Measurements from ENCODE around the gene DUOX1. TPM values are rescaled to one million over a fixed set of nuclear protein-coding genes. Genes with fewer than 3 reads are reported as not detected.
A peak's percentile ranks its signal among the peaks of the same experiment; 100 is the strongest.
"Not testable (repeated sequence)": the region's sequence is repeated elsewhere in the genome, so short reads cannot be mapped to it uniquely, and the experiment has no call there.

The DUOX1 gene
- total RNA-seq (2016; rRNA removed; fragmentation: Illumina TruSeq; extraction: Trizol) (not detected in 2 replicates), polyA plus RNA-seq (2011; rRNA removed) (0.03 TPM in 1 of 2 replicates, not detected in the other), polyA minus RNA-seq (2011; rRNA and poly(A)+ RNA removed; ENCODE audit: low replicate concordance) (0.47 TPM in 1 of 2 replicates, not detected in the other), Bru-seq, nascent RNA (not detected), BruChase-seq, experiment 1, labeled RNA remaining after a 6-hour chase (percentile 6 among the genes with signal in this experiment), BruChase-seq, experiment 2, labeled RNA remaining after a 2-hour chase (not detected)
- not detected in 2 replicates for total RNA-seq (2016; cell fraction: cytosol; rRNA removed; fragmentation: Illumina TruSeq; extraction: Trizol; ENCODE audit: low read depth)
- not detected in 2 replicates for total RNA-seq (2016; cell fraction: insoluble cytoplasmic fraction; rRNA removed; fragmentation: Illumina TruSeq; extraction: Trizol)
- not detected in 2 replicates for total RNA-seq (2016; cell fraction: membrane; rRNA removed; fragmentation: Illumina TruSeq; extraction: Trizol)
- total RNA-seq (2016; cell fraction: nucleus; rRNA removed; fragmentation: Illumina TruSeq; extraction: Trizol), result not detected in 2 replicates
- not detected in 2 replicates for polyA plus RNA-seq (2011; cell fraction: cytosol; rRNA removed)
- 0.03 TPM in 1 of 2 replicates, not detected in the other for polyA plus RNA-seq (2011; cell fraction: nucleus; rRNA removed)
- 0.28 and 0.65 TPM in 2 replicates for polyA plus RNA-seq (2012)
- polyA plus RNA-seq (2016; cell fraction: cytosol; fragmentation: Illumina TruSeq; extraction: Trizol; ENCODE audit: low read depth), result not detected in 2 replicates
- polyA plus RNA-seq (2016; cell fraction: insoluble cytoplasmic fraction; fragmentation: Illumina TruSeq; extraction: Trizol; ENCODE audit: low read depth), result 0.13 TPM in 1 of 2 replicates, not detected in the other
- polyA plus RNA-seq (2016; cell fraction: membrane; fragmentation: Illumina TruSeq; extraction: Trizol; ENCODE audit: low read depth), result not detected in 2 replicates
- not detected in 2 replicates for polyA plus RNA-seq (2016; cell fraction: nucleus; fragmentation: Illumina TruSeq; extraction: Trizol; ENCODE audit: insufficient read depth, low read depth)
- polyA minus RNA-seq (2011; cell fraction: cytosol; rRNA and poly(A)+ RNA removed), result not detected in 2 replicates
- polyA minus RNA-seq (2011; cell fraction: nucleus; rRNA and poly(A)+ RNA removed), result not detected in 2 replicates
- long read RNA-seq, experiment 1, result 0 reads
- long read RNA-seq, experiment 2, result 0 reads

GRCh38 chr15:45129651-45130129, at the start of gene DUOX1, which contains the start of gene DUOXA1:
Gene DUOX1 (plus strand): TSS chr15:45129994. CDS start chr15:45131967, 1,973 bp downstream.
Gene DUOXA1 (minus strand): TSS chr15:45129879. CDS start chr15:45123014, 6,865 bp downstream.
- intact Hi-C loops (cut with micrococcal nuclease; ENCODE audit: unreplicated experiment) (no loop called here), in situ Hi-C loops (cut with HindIII; ENCODE audit: extremely low pct_ligation_motif_present, low pct_unique_long_range_greater_than_20kb) (loop anchor here (10.0 kb wide), 2 partner anchors 65 to 165 kb away; no protein-coding TSS in a partner anchor)
- ChIA-PET CTCF (ENCODE audit: low intra/inter-chr PET ratio, low total read pairs) (no interaction called here), POLR2A (no interaction called here)
- Histone ChIP-seq H3K4me1 (ENCODE audit: insufficient read depth, low read length) (peaks cover 25% of the 10 kb centered on the region), H3K36me3 (replicated peaks in 1 of 2; ENCODE audit: control insufficient read depth in 1 of 2, insufficient read depth in 2 of 2, low read length in 2 of 2) (no peaks in the 10 kb centered on the region), H3K27me3 (ENCODE audit: control insufficient read depth in 1 of 2, insufficient read depth in 2 of 2, low read length in 2 of 2) (peaks cover 2 to 18% of the 10 kb centered on the region in 2 experiments; a peak in 4 of 5 replicates), H2AFZ (ENCODE audit: low read length) (no peak within 1 kb of the TSS), H4K20me1 (ENCODE audit: insufficient read depth, low read length) (no peaks in the 10 kb centered on the region), H3K9me3 (ENCODE audit: low read length) (no peaks in the 10 kb centered on the region), H3K9ac (ENCODE audit: insufficient read depth, low read depth, low read length) (no peak within 1 kb of the TSS), H3K79me2 (ENCODE audit: insufficient read depth, low read length) (no peaks in the 10 kb centered on the region), H3K27ac (ENCODE audit: extremely low read length, insufficient read depth, low read length) (no peak within 1 kb of the TSS), H3K4me2 (ENCODE audit: low read depth, low read length) (no peak within 1 kb of the TSS), H3K4me3 (replicated peaks in 1 of 3; ENCODE audit: insufficient read depth in 1 of 3, low read depth in 2 of 3, low read length in 3 of 3) (no peak within 1 kb of the TSS)
- TF ChIP-seq ZNF12 (CRISPR knock-in tag; IDR thresholded peaks at IDR 0.05), result no peak
- no peak for TF ChIP-seq CEBPZ (IDR thresholded peaks at IDR 0.05; ENCODE audit: low read length)
- no peak for TF ChIP-seq HDAC1 (CRISPR knock-in tag; IDR thresholded peaks at IDR 0.05)
- TF ChIP-seq ZNF639 (CRISPR knock-in tag; conservative IDR thresholded peaks at IDR 0.05), result no peak
- TF ChIP-seq TBX2 (CRISPR knock-in tag; IDR thresholded peaks at IDR 0.05; ENCODE audit: borderline replicate concordance), result no peak
- no peak for ATAC-seq
- no peak for DNase-seq (ENCODE audit: low spot score)
- WGBS (ENCODE audit: low lambda C conversion rate), result 78% methylated on average over 37 of the region's 46 CpGs
- BruUV-seq (replicated peaks), result no TSS peak
- no peak for FAIRE-seq

GRCh38 chr15:45080593-45080992, 49.2 kb upstream of the DUOX1 start:
- H4K20me1 ChIP-seq (ENCODE audit: insufficient read depth, low read length); DNase-seq (ENCODE audit: low spot score); BruUV-seq (replicated peaks); H3K4me3 ChIP-seq (replicated peaks in 1 of 3; ENCODE audit: insufficient read depth in 1 of 3, low read depth in 2 of 3, low read length in 3 of 3); in situ Hi-C loops (cut with HindIII; ENCODE audit: extremely low pct_ligation_motif_present, low pct_unique_long_range_greater_than_20kb); POLR2A ChIA-PET; H3K4me2 ChIP-seq (ENCODE audit: low read depth, low read length); H2AFZ ChIP-seq (ENCODE audit: low read length); H3K27ac ChIP-seq (ENCODE audit: extremely low read length, insufficient read depth, low read length); H3K9ac ChIP-seq (ENCODE audit: insufficient read depth, low read depth, low read length); intact Hi-C loops (cut with micrococcal nuclease; ENCODE audit: unreplicated experiment); H3K27me3 ChIP-seq (ENCODE audit: control insufficient read depth in 1 of 2, insufficient read depth in 2 of 2, low read length in 2 of 2); H3K36me3 ChIP-seq (replicated peaks in 1 of 2; ENCODE audit: control insufficient read depth in 1 of 2, insufficient read depth in 2 of 2, low read length in 2 of 2); H3K79me2 ChIP-seq (ENCODE audit: insufficient read depth, low read length); H3K9me3 ChIP-seq (ENCODE audit: low read length); CTCF ChIA-PET (ENCODE audit: low intra/inter-chr PET ratio, low total read pairs); ATAC-seq: not testable (repeated sequence)
- WGBS (ENCODE audit: low lambda C conversion rate), result 67% methylated on average over 1 of the region's 3 CpGs
- peak; percentile 71 for FAIRE-seq
- peaks cover 17% of the 10 kb centered on the region for H3K4me1 ChIP-seq (ENCODE audit: insufficient read depth, low read length)
